Measurements from ENCODE around the gene SLC41A3. TPM values are rescaled to one million over a fixed set of nuclear protein-coding genes. Genes with fewer than 3 reads are reported as not detected.
A peak's percentile ranks its signal among the peaks of the same experiment; 100 is the strongest.

SLC41A3 gene
- total RNA-seq, 4 donors from 2014 or later: 32.3 to 51.3 (median 44.0) TPM

DNA sequence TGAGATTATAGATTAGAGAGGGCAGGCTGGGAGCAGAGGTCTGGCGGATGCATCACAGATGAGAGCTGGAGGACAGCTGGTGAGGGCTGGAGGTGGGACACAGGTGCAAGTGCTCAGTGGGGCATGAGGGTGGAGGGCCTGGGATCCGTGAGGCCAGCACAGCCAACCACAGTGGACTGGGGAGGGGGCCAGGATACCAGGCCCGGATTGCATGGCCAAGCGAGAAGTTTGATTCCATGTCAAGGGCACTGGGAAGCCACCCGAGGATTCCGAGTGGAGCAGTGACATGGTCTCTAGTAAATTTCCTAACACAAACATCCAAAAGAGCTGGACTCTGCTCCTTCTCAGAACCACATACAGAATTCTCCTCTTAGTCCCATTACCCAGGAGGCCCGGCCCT is 44.0 kb upstream of the SLC41A3 start:
- Histone ChIP-seq H3K27me3 (no peaks in the 10 kb centered on the region), H3K4me1 (peaks cover 6% of the 10 kb centered on the region), H3K27ac (no peak overlapping the region), H3K9me3 (no peaks in the 10 kb centered on the region), H3K36me3 (no peaks in the 10 kb centered on the region), H3K4me3 (no peak overlapping the region)
- DNase-seq (ENCODE audit: low spot score in 2 of 2): peak; percentile 46 to 60
- 76% methylated on average over 7 of the region's 7 CpGs for WGBS
- TF ChIP-seq POLR2A (IDR thresholded peaks at IDR 0.05) (no peak), POLR2AphosphoS5 (IDR thresholded peaks at IDR 0.05) (no peak)
- TF ChIP-seq, protein P1, sequence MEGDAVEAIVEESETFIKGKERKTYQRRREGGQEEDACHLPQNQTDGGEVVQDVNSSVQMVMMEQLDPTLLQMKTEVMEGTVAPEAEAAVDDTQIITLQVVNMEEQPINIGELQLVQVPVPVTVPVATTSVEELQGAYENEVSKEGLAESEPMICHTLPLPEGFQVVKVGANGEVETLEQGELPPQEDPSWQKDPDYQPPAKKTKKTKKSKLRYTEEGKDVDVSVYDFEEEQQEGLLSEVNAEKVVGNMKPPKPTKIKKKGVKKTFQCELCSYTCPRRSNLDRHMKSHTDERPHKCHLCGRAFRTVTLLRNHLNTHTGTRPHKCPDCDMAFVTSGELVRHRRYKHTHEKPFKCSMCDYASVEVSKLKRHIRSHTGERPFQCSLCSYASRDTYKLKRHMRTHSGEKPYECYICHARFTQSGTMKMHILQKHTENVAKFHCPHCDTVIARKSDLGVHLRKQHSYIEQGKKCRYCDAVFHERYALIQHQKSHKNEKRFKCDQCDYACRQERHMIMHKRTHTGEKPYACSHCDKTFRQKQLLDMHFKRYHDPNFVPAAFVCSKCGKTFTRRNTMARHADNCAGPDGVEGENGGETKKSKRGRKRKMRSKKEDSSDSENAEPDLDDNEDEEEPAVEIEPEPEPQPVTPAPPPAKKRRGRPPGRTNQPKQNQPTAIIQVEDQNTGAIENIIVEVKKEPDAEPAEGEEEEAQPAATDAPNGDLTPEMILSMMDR (IDR thresholded peaks at IDR 0.05): no peak

DNA sequence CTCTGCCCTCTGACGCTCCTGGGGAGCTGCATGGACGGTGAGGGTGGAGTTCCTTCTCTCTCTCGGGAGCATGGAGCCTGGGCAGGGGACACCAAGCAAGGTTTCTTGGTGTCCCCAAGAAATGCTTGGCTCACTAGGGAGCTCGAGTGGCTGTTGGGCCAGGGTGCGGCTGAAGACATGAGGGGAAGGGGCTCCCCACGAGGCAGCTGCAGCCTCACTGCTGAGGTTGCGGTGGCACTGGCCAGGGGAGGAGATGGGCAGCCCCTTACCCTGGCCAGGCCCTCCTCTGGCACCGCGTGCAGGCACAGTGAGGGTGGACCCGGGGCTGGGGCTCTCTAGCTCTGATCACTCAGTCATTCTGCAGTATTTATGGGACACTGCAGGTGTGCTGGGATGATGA is 43.5 kb upstream of the SLC41A3 start:
- no peak overlapping the region for H3K27ac ChIP-seq
- H3K9me3 ChIP-seq: no peaks in the 10 kb centered on the region
- no peaks in the 10 kb centered on the region for H3K27me3 ChIP-seq
- WGBS: 79% methylated on average over 7 of the region's 10 CpGs
- no peak overlapping the region for H3K4me3 ChIP-seq
- H3K4me1 ChIP-seq: peaks cover 6% of the 10 kb centered on the region
- no peaks in the 10 kb centered on the region for H3K36me3 ChIP-seq
- no peak for TF ChIP-seq POLR2AphosphoS5 (IDR thresholded peaks at IDR 0.05)
- TF ChIP-seq, protein P1 (IDR thresholded peaks at IDR 0.05): no peak
- peak; percentile 40 to 41 for DNase-seq (ENCODE audit: low spot score in 2 of 2)

DNA sequence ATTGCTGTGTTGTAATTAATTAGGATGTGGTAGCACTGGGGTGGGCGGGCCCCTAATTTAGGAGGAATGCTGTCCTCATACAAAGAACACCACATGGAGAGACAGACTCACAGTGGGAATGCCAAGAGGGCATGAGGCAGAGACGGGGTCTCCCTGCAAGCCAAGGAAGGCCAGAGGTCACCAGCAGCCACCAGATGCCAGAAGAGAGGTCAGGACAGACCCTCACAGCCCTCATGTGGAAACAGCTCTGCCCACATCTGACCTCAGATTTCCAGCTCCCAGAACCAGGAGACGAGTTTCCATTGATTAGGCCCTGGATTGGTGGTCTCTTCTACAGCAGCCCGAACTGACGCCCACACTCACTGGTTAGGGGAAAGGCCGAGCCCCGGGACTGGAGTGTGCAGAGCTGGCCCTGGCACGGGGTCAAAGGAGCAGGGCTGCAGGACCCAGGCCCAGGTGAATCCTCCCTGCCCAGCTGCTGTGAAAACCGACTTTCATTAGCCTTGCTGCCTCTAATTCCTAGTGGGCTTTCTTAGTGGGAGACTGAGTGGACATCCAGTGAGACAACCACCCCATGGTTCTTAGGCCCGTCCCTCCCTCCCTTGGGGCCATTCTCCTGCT is 43.0 kb upstream of the SLC41A3 start:
- peak; percentile 42 to 72 for DNase-seq (ENCODE audit: low spot score in 2 of 2)
- 80% methylated on average over 6 of the region's 10 CpGs for WGBS
- no peak overlapping the region for H3K4me3 ChIP-seq
- no peak overlapping the region for H3K27ac ChIP-seq
- H3K4me1 ChIP-seq: peaks cover 6% of the 10 kb centered on the region
- no peaks in the 10 kb centered on the region for H3K36me3 ChIP-seq
- TF ChIP-seq EP300 (IDR thresholded peaks at IDR 0.05): no peak
- no peak for TF ChIP-seq POLR2A (IDR thresholded peaks at IDR 0.05)
- TF ChIP-seq POLR2AphosphoS5 (IDR thresholded peaks at IDR 0.05): no peak
- TF ChIP-seq, protein P1 (IDR thresholded peaks at IDR 0.05): no peak
- H3K9me3 ChIP-seq: no peaks in the 10 kb centered on the region
- H3K27me3 ChIP-seq: no peaks in the 10 kb centered on the region

DNA sequence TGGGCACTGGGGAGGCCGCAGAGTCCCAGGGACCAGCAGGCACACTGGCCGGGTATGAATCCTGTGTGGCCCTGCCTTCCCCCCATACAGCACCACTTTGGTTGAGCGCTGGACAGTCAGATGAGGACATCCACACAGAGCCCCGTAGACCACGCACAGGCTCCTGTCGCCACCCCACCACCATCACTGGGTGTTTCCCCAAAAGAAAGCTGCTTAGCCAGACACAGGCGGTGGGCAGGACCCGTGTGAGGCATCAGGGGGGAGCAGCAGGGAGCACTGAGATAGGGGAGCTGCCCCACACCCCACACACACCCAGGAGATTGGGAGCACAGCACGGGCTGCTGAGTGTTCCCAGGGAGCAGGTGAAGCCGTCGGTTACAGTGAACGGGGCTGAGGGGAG is 42.4 kb upstream of the SLC41A3 start:
- peaks cover 6% of the 10 kb centered on the region for H3K4me1 ChIP-seq
- peak; percentile 28 to 54 for DNase-seq (ENCODE audit: low spot score in 2 of 2)
- TF ChIP-seq, protein P1 (IDR thresholded peaks at IDR 0.05): no peak
- TF ChIP-seq POLR2AphosphoS5 (IDR thresholded peaks at IDR 0.05) (no peak), EP300 (IDR thresholded peaks at IDR 0.05) (no peak), POLR2A (IDR thresholded peaks at IDR 0.05) (no peak)
- H3K27me3 ChIP-seq: no peaks in the 10 kb centered on the region
- no peaks in the 10 kb centered on the region for H3K9me3 ChIP-seq
- 82% methylated on average over 5 of the region's 12 CpGs for WGBS
- no peak overlapping the region for H3K4me3 ChIP-seq
- H3K36me3 ChIP-seq: no peaks in the 10 kb centered on the region
- no peak overlapping the region for H3K27ac ChIP-seq

DNA sequence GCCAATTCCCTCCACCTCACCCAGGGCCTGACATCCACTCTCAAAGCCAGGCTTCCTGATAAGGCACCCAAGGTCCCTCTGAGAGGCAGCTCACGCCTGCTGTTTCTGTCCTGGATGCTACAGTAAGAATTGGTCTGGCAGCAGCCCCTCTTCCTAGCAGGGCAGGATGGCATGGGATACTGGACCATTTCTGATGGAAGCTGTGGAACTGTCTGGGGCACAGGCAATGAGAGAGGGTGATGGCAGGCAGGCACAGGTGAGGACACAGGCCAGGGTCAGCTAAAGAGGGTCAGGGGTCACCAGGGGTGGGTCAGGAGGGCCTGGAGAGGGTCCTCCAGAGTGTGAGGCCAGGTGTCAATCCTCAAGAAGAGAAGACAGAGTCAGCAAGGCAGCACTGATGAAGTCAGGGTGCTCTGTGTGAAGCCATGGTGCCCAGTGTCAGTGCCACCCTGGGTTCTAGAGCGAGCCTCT is 41.9 kb upstream of the SLC41A3 start:
- no peaks in the 10 kb centered on the region for H3K36me3 ChIP-seq
- H3K9me3 ChIP-seq: no peaks in the 10 kb centered on the region
- H3K27ac ChIP-seq: no peak overlapping the region
- DNase-seq (ENCODE audit: low spot score in 2 of 2): peak; percentile 42 to 63
- H3K27me3 ChIP-seq: no peaks in the 10 kb centered on the region
- TF ChIP-seq POLR2AphosphoS5 (IDR thresholded peaks at IDR 0.05): no peak
- no peak for TF ChIP-seq POLR2A (IDR thresholded peaks at IDR 0.05)
- no peak for TF ChIP-seq EP300 (IDR thresholded peaks at IDR 0.05)
- TF ChIP-seq, protein P1 (IDR thresholded peaks at IDR 0.05): no peak
- WGBS: 60% methylated on average over 2 of the region's 2 CpGs
- peaks cover 6% of the 10 kb centered on the region for H3K4me1 ChIP-seq
- no peak overlapping the region for H3K4me3 ChIP-seq

All from suprapubic skin (tissue), 4 donors.